Nephron (organoid): ENCODE measurements around the gene UBAP2L.
A peak's percentile ranks its signal among the peaks of the same experiment; 100 is the strongest.

Source experiments
- H3K27ac Mint-ChIP-seq, 3 experiments: 2 replicates each; pipeline ENCODE4 v1.8.0; 2020; ENCODE audit warnings: mixed read lengths in 3 of 3, mild to moderate bottlenecking in 2 of 3, moderate library complexity in 1 of 3
- H3K27me3 Mint-ChIP-seq: 2 replicates; pipeline ENCODE4 v1.8.0; 2021; ENCODE audit warnings: low read depth, mild to moderate bottlenecking, moderate library complexity, mixed read lengths
- H3K36me3 Mint-ChIP-seq: 2 replicates; pipeline ENCODE4 v1.8.0; 2020; ENCODE audit warnings: low read depth, mixed read lengths
- H3K4me1 Mint-ChIP-seq: 2 replicates; pipeline ENCODE4 v1.8.0; 2020; ENCODE audit warnings: mixed read lengths
- H3K4me3 Mint-ChIP-seq, 3 experiments: 2 replicates each; pipeline ENCODE4 v1.8.0; 2020; ENCODE audit warnings: mild to moderate bottlenecking in 3 of 3, mixed read lengths in 3 of 3, moderate library complexity in 2 of 3
- H3K9me3 Mint-ChIP-seq: 2 replicates; pipeline ENCODE4 v1.8.0; 2020; ENCODE audit warnings: mixed read lengths
- CTCF ChIP-seq, 3 experiments: fragments of 200-600 bp; sonication (generic); IDR thresholded peaks; one replicate each; pipeline ENCODE4 v1.5.0; 2021; ENCODE audit warnings: antibody characterized with exemption in 3 of 3; ENCODE audit not compliant: unreplicated experiment in 3 of 3

The UBAP2L gene

GRCh38 chr1:154236855-154237254, 16.1 kb downstream of the UBAP2L start:
- peaks cover 82% of the 10 kb centered on the region for H3K36me3 Mint-ChIP-seq
- no peaks in the 10 kb centered on the region for H3K27me3 Mint-ChIP-seq
- H3K4me1 Mint-ChIP-seq: no peaks in the 10 kb centered on the region
- no peaks in the 10 kb centered on the region for H3K9me3 Mint-ChIP-seq
- H3K4me3 Mint-ChIP-seq: no peak overlapping the region
- no peak for TF ChIP-seq CTCF (IDR thresholded peaks at IDR 0.05; ENCODE audit: unreplicated experiment in 3 of 3)
- H3K27ac Mint-ChIP-seq: no peak overlapping the region

- Mint-ChIP-seq H3K4me3 (no peak overlapping the region), H3K27me3 (no peaks in the 10 kb centered on the region), H3K27ac (no peak overlapping the region), H3K36me3 (peaks cover 83% of the 10 kb centered on the region), H3K4me1 (no peaks in the 10 kb centered on the region), H3K9me3 (no peaks in the 10 kb centered on the region)
- no peak for TF ChIP-seq CTCF (IDR thresholded peaks at IDR 0.05; ENCODE audit: unreplicated experiment in 3 of 3)
These were observed 16.7 kb downstream of the UBAP2L start for GRCh38 chr1:154237435-154237834.

GRCh38 chr1:154237880-154238506, 17.2 kb downstream of the UBAP2L start:
- Mint-ChIP-seq H3K36me3 (peaks cover 83% of the 10 kb centered on the region), H3K4me1 (no peaks in the 10 kb centered on the region), H3K27ac (peak overlapping the region in 1 of 3 experiments; percentile 24), H3K27me3 (no peaks in the 10 kb centered on the region), H3K4me3 (no peak overlapping the region), H3K9me3 (no peaks in the 10 kb centered on the region)
- no peak for TF ChIP-seq CTCF (IDR thresholded peaks at IDR 0.05; ENCODE audit: unreplicated experiment in 3 of 3)

GRCh38 chr1:154239491-154239890, 18.7 kb downstream of the UBAP2L start:
- no peaks in the 10 kb centered on the region for H3K27me3 Mint-ChIP-seq
- no peaks in the 10 kb centered on the region for H3K9me3 Mint-ChIP-seq
- H3K27ac Mint-ChIP-seq: no peak overlapping the region

GRCh38 chr1:154240294-154240833, 19.6 kb downstream of the UBAP2L start:
- Mint-ChIP-seq H3K4me1 (no peaks in the 10 kb centered on the region), H3K27me3 (no peaks in the 10 kb centered on the region), H3K36me3 (peaks cover 89% of the 10 kb centered on the region), H3K27ac (no peak overlapping the region), H3K9me3 (no peaks in the 10 kb centered on the region), H3K4me3 (no peak overlapping the region)
- no peak for TF ChIP-seq CTCF (IDR thresholded peaks at IDR 0.05; ENCODE audit: unreplicated experiment in 3 of 3)

More at GRCh38 chr1:154239491-154239890, 18.7 kb downstream of the UBAP2L start:
- Mint-ChIP-seq H3K4me3 (no peak overlapping the region), H3K36me3 (peaks cover 88% of the 10 kb centered on the region), H3K4me1 (no peaks in the 10 kb centered on the region)
- TF ChIP-seq CTCF (IDR thresholded peaks at IDR 0.05; ENCODE audit: unreplicated experiment in 3 of 3): no peak
